Natural killer cell (primary cell): ENCODE data around the gene NTM. TPM values are rescaled to one million over a fixed set of nuclear protein-coding genes. Genes with fewer than 3 reads are reported as not detected.

Source experiments
- ATAC-seq, 3 donors: fragments of 150-1000 bp in 2 of 3; fragments of 200-7000 bp in 1 of 3; cut with Tn5 transposase; 1 replicate in 1 of 3; 2 replicates in 2 of 3; pipeline ENCODE4 v1.10.0; 2021; ENCODE audit warnings: mild to moderate bottlenecking in 2 of 3, moderate library complexity in 2 of 3
- DNase-seq, 2 donors: peaks; one replicate each; pipeline versions ENCODE4 v3.0.0 to v3.0.0-alpha.2; 2013 to 2021; ENCODE audit warnings: mixed read lengths in 1 of 2
- H3K27ac ChIP-seq: one replicate; pipeline ENCODE4 v1.5.1; 2013; ENCODE audit warnings: mild to moderate bottlenecking, low read length
- H3K27me3 ChIP-seq: one replicate; pipeline ENCODE4 v1.6.1; 2013; ENCODE audit warnings: low read length; ENCODE audit not compliant: control insufficient read depth, insufficient read depth
- H3K36me3 ChIP-seq: one replicate; pipeline ENCODE4 v1.6.1; 2013; ENCODE audit warnings: low read length; ENCODE audit not compliant: control insufficient read depth, insufficient read depth
- H3K4me1 ChIP-seq: one replicate; pipeline ENCODE4 v1.6.1; 2013; ENCODE audit warnings: low read length; ENCODE audit not compliant: control insufficient read depth, insufficient read depth
- H3K4me3 ChIP-seq: one replicate; pipeline ENCODE4 v1.5.1; 2013; ENCODE audit warnings: low read length
- H3K9me3 ChIP-seq: one replicate; pipeline ENCODE4 v1.6.1; 2013; ENCODE audit warnings: low read length; ENCODE audit not compliant: control insufficient read depth, insufficient read depth
- H3K27ac Mint-ChIP-seq, 2 donors: one replicate each; pipeline ENCODE4 v1.8.0; 2022; ENCODE audit warnings: mild to moderate bottlenecking in 2 of 2, mixed read lengths in 2 of 2, moderate library complexity in 1 of 2
- H3K27me3 Mint-ChIP-seq, 2 donors: one replicate each; pipeline ENCODE4 v1.8.0; 2022; ENCODE audit warnings: low read depth in 2 of 2, mixed read lengths in 2 of 2
- H3K36me3 Mint-ChIP-seq: one replicate; pipeline ENCODE4 v1.8.0; 2022; ENCODE audit warnings: mixed read lengths
- H3K4me1 Mint-ChIP-seq, 2 donors: one replicate each; pipeline ENCODE4 v1.8.0; 2022; ENCODE audit warnings: mixed read lengths in 2 of 2
- H3K4me3 Mint-ChIP-seq: one replicate; pipeline ENCODE4 v1.8.0; 2022; ENCODE audit warnings: mild to moderate bottlenecking, moderate library complexity, mixed read lengths
- H3K9me3 Mint-ChIP-seq, 2 donors: one replicate each; pipeline ENCODE4 v1.8.0; 2022; ENCODE audit warnings: mixed read lengths in 2 of 2
- CTCF ChIP-seq: fragments of 200-600 bp; IDR thresholded peaks from one replicate; pipeline ENCODE4 v1.8.0; 2022; ENCODE audit warnings: antibody characterized with exemption
- WGBS: methylation state at CpG from one replicate; pipeline ENCODE4 v1.1.7; 2013; ENCODE audit warnings: missing lambda C conversion rate; ENCODE audit not compliant: insufficient coverage; 5-methylcytosine and 5-hydroxymethylcytosine counted together
- intact Hi-C: fragments of 100-400 bp; cut with micrococcal nuclease; formaldehyde crosslinking; loops from one replicate; pipeline ENCODE4 v1.14.2; 2022
- total RNA-seq, 4 donors: library from RNA; stranded (reverse); fragments of 120-200 nt in 1 of 4; gene quantifications; one replicate each; pipeline versions ENCODE4 v1.2.3 to v1.2.4, GENCODE V29; 2013 to 2022

Gene NTM
- total RNA-seq, 3 donors from 2014 or later (not counting 1 experiment from before 2014, with no cell fraction given) = not detected

- Mint-ChIP-seq H3K4me3 (no peak overlapping the region), H3K27me3 (no peaks in the 10 kb centered on the region), H3K27ac (no peak overlapping the region), H3K9me3 (no peaks in the 10 kb centered on the region), H3K4me1 (no peaks in the 10 kb centered on the region), H3K36me3 (no peaks in the 10 kb centered on the region)
- TF ChIP-seq CTCF = no peak
- no peak for ATAC-seq
- DNase-seq = no peak
- WGBS = 54% methylated on average over 8 of the region's 8 CpGs
- intact Hi-C loops = no loop called here
- no peak overlapping the region for H3K4me3 ChIP-seq
- H3K4me1 ChIP-seq = no peaks in the 10 kb centered on the region
- no peaks in the 10 kb centered on the region for H3K9me3 ChIP-seq
- H3K27me3 ChIP-seq = no peaks in the 10 kb centered on the region
- H3K27ac ChIP-seq = no peak overlapping the region
- no peaks in the 10 kb centered on the region for H3K36me3 ChIP-seq
Measured at GRCh38 chr11:131884461-131885073, 514.2 kb downstream of the NTM start.

DNA sequence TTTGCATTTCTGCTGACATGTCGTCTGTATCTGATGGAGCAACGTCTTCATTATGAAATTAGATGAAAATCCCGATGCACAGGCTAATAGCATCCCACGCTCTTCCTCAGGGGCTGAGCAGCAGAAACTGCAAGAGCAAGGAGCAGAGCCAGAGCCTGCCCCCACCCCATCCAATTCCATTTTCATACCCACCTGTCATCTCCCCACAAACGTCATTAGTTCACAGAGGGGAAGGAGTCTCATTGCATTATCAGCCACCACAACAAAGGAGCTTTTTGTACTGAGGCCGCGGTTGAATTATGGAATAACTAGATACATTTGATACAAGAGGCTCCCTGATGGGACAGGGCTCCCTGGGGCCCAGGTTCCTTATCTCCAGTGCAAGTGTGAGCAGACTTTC is 515.0 kb downstream of the NTM start:
- no peak overlapping the region for H3K27ac Mint-ChIP-seq
- 76% methylated on average over 7 of the region's 7 CpGs for WGBS
- H3K9me3 Mint-ChIP-seq = no peaks in the 10 kb centered on the region
- intact Hi-C loops = no loop called here
- Histone ChIP-seq H3K4me3 (no peak overlapping the region), H3K9me3 (no peaks in the 10 kb centered on the region), H3K27ac (no peak overlapping the region), H3K27me3 (no peaks in the 10 kb centered on the region), H3K4me1 (no peaks in the 10 kb centered on the region), H3K36me3 (no peaks in the 10 kb centered on the region)
- H3K36me3 Mint-ChIP-seq = no peaks in the 10 kb centered on the region
- H3K27me3 Mint-ChIP-seq = no peaks in the 10 kb centered on the region
- no peaks in the 10 kb centered on the region for H3K4me1 Mint-ChIP-seq
- no peak overlapping the region for H3K4me3 Mint-ChIP-seq
- no peak for DNase-seq
- no peak for TF ChIP-seq CTCF
- ATAC-seq = no peak

GRCh38 chr11:131886201-131886600 is 515.8 kb downstream of the NTM start:
- no peak for TF ChIP-seq CTCF
- Histone ChIP-seq H3K27ac (no peak overlapping the region), H3K9me3 (no peaks in the 10 kb centered on the region), H3K4me1 (no peaks in the 10 kb centered on the region), H3K4me3 (no peak overlapping the region), H3K36me3 (no peaks in the 10 kb centered on the region), H3K27me3 (no peaks in the 10 kb centered on the region)
- H3K9me3 Mint-ChIP-seq = no peaks in the 10 kb centered on the region
- H3K27ac Mint-ChIP-seq = no peak overlapping the region
- WGBS = 76% methylated on average over 3 of the region's 3 CpGs
- DNase-seq (no peak), ATAC-seq (no peak)
- H3K27me3 Mint-ChIP-seq = no peaks in the 10 kb centered on the region
- no peaks in the 10 kb centered on the region for H3K36me3 Mint-ChIP-seq
- intact Hi-C loops = no loop called here
- H3K4me1 Mint-ChIP-seq = no peaks in the 10 kb centered on the region
- H3K4me3 Mint-ChIP-seq = no peak overlapping the region

GRCh38 chr11:131888230-131888855 is 517.9 kb downstream of the NTM start:
- no peak for DNase-seq
- Mint-ChIP-seq H3K4me1 (no peaks in the 10 kb centered on the region), H3K4me3 (no peak overlapping the region), H3K27me3 (no peaks in the 10 kb centered on the region), H3K27ac (no peak overlapping the region), H3K9me3 (peaks cover 0 to 2% of the 10 kb centered on the region in 2 donors), H3K36me3 (no peaks in the 10 kb centered on the region)
- intact Hi-C loops = no loop called here
- H3K27ac ChIP-seq = no peak overlapping the region
- no peak for ATAC-seq
- H3K9me3 ChIP-seq = no peaks in the 10 kb centered on the region
- H3K36me3 ChIP-seq = no peaks in the 10 kb centered on the region
- TF ChIP-seq CTCF = no peak
- H3K4me1 ChIP-seq = no peaks in the 10 kb centered on the region
- WGBS = 81% methylated on average over 13 of the region's 13 CpGs
- H3K27me3 ChIP-seq = no peaks in the 10 kb centered on the region
- H3K4me3 ChIP-seq = no peak overlapping the region
